ENCODE data around the gene SYTL5.

SYTL5 gene

GRCh38 chrX:38050806-38051205 lies 44.5 kb downstream of the SYTL5 start:
- TF ChIP-seq ZFX (IDR thresholded peaks at IDR 0.05; ENCODE audit: borderline replicate concordance) (no peak), CTCF (IDR thresholded peaks at IDR 0.05) (no peak)
- H3K27ac ChIP-seq = no peak overlapping the region

GRCh38 chrX:38052096-38052495 lies 45.7 kb downstream of the SYTL5 start:
- no peak overlapping the region for H3K27ac ChIP-seq
- TF ChIP-seq CTCF (IDR thresholded peaks at IDR 0.05) (no peak), ZFX (IDR thresholded peaks at IDR 0.05; ENCODE audit: borderline replicate concordance) (no peak)

- no peak overlapping the region; the same call in 1 of the 2 replicates for H3K27ac ChIP-seq
- TF ChIP-seq ZFX (IDR thresholded peaks at IDR 0.05; ENCODE audit: borderline replicate concordance) (no peak), CTCF (IDR thresholded peaks at IDR 0.05) (no peak)
Observed at GRCh38 chrX:38055170-38055847, 49.0 kb downstream of the SYTL5 start.

GRCh38 chrX:38060331-38060878 lies 54.1 kb downstream of the SYTL5 start:
- no peak for TF ChIP-seq ZFX (IDR thresholded peaks at IDR 0.05; ENCODE audit: borderline replicate concordance)
- no peak for TF ChIP-seq CTCF (IDR thresholded peaks at IDR 0.05)
- H3K27ac ChIP-seq = peak overlapping the region; percentile 72

GRCh38 chrX:38061335-38061734 lies 55.0 kb downstream of the SYTL5 start:
- H3K27ac ChIP-seq = peak overlapping the region; percentile 72
- no peak for TF ChIP-seq CTCF (IDR thresholded peaks at IDR 0.05)
- no peak for TF ChIP-seq ZFX (IDR thresholded peaks at IDR 0.05; ENCODE audit: borderline replicate concordance)

GRCh38 chrX:38066934-38067333 lies 60.6 kb downstream of the SYTL5 start:
- H3K27ac ChIP-seq = no peak overlapping the region
- no peak for TF ChIP-seq CTCF (IDR thresholded peaks at IDR 0.05)
- no peak for TF ChIP-seq ZFX (IDR thresholded peaks at IDR 0.05; ENCODE audit: borderline replicate concordance)

GRCh38 chrX:38069273-38069672 lies 62.9 kb downstream of the SYTL5 start:
- H3K27ac ChIP-seq = no peak overlapping the region
- no peak for TF ChIP-seq ZFX (IDR thresholded peaks at IDR 0.05; ENCODE audit: borderline replicate concordance)
- no peak for TF ChIP-seq CTCF (IDR thresholded peaks at IDR 0.05)
